Activated naive CD8-positive, alpha-beta T cell treated with anti-CD3 and anti-CD28 coated beads, Interleukin-2, amount 50 U/mL, for 16 hours (primary cell): ENCODE measurements around the gene TMEM89.
A peak's percentile ranks its signal among the peaks of the same experiment; 100 is the strongest.

Experiments
- DNase-seq: peaks from one replicate; pipeline ENCODE4 v3.0.0-alpha.2; 2020; ENCODE audit warnings: low read depth, low spot score

TMEM89 gene

DNA sequence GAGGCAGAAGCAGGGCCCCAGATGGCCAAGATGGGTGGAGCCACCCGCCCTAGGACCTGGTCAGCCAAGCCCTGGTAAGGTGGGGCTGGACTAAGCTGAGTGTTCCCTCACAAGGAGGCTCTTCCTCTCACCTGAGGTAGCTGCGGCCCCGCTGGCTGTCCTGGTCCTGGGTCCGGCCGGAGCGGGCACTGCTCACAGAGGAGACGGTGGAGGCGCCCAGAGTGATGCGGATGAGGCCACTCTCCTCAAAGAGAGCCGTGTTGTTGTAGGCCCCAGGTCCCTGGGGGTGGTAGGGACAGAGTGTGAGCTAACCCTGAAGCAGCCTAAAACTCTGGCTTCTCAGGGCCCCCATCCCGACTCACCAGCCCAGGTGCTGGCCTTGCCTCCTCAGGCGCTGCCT, 21.0 kb upstream of the TMEM89 start:
- DNase-seq: no peak

DNA sequence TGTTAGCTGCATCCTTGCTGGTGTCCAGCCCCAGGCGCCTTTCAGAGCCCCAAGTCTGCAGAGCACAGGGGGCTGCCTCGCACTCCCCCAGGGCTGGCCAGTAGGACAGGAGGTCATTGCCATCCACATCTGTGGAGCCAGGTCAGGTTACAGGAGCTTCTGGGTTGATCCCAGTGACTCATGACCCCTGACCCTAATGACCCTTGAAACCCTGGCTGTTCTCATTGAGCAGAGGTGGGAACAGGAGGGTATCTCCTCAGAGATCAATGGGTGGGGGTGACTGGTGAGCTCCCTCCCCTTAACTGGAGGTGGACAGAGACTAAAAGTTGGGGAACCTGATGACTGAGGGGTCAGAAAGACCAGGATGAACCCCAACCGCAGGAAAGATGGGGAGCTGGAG, 19.8 kb upstream of the TMEM89 start:
- DNase-seq: no peak

GRCh38 chr3:48639944-48640606, 18.5 kb upstream of the TMEM89 start:
- DNase-seq: no peak

DNA sequence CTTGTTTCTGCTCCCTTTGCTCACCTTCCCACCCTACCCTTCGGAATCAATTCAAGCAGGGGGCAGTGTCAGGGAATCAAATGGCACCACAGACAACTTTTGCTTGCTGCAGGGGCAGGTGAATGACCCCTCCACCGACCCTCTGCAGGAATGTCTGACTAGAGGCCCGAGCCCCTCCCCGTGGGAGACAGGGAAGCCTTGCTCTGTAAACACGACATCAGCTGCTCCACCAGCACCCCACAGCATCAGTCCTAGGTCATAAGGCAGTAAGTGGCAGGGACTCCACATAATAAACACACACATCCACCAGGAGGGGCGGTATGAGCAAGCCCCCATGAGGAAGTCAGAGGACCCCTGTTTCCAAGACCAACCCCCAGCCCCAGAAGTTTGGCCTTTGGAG, 15.7 kb upstream of the TMEM89 start:
- DNase-seq: no peak

- DNase-seq: no peak
Measured at GRCh38 chr3:48636149-48636655, 14.6 kb upstream of the TMEM89 start.

- DNase-seq: peak; percentile 84
Measured at GRCh38 chr3:48635222-48636021, 13.9 kb upstream of the TMEM89 start, which contains the start of gene SLC26A6. Gene SLC26A6 (minus strand): TSS chr3:48635461. CDS start chr3:48635393, 68 bp downstream.

DNA sequence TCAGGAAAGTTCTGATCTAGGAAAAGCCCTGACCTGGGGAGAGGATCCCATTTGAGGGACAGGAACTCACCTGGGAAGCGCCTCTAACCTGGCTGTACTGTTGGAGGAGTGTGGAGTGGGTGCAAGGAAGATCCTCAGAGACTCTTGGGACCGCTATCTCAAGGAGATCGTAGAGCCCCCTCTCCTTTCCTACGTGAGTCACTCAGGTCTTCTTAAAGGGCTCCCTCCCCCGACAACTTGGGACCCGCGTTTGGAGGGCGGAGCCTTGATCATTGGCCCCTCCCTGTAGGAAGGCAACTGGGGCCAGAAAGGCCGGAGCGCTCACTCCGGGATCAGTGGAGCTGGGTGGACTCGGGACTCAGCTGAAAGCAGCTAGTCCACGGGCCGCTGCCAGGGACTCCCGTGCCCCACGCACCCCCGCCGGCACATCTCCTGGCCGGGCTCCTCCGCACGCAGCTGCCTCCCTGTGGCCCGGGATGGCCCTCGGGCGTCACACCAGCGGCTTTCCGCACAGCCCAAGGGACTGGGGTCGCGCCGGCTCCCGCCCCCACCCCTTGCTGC, 13.2 kb upstream of the TMEM89 start:
- DNase-seq: peak; percentile 31

DNA sequence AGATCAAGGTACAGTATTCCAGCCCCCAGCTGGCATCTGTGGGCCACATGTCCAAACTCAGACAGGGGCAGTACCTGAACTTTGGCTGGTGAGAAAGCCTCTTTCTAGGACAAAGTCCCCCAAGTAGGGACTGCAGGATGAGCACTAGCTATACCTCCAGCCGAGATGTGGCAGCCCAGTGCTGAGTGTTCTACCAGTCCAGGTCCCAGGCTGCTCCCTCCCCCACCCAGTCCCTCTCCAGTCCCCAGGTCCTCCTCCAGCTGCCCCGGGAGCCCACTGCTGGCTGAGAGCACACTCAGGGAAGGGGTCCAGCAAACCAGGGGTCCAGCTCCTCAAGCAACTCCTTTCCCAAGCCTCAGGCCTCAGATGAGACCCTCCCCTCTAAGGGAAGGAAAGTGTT, 12.2 kb upstream of the TMEM89 start:
- DNase-seq: no peak

- no peak for DNase-seq
Measured at GRCh38 chr3:48633256-48633655, 11.7 kb upstream of the TMEM89 start.

DNA sequence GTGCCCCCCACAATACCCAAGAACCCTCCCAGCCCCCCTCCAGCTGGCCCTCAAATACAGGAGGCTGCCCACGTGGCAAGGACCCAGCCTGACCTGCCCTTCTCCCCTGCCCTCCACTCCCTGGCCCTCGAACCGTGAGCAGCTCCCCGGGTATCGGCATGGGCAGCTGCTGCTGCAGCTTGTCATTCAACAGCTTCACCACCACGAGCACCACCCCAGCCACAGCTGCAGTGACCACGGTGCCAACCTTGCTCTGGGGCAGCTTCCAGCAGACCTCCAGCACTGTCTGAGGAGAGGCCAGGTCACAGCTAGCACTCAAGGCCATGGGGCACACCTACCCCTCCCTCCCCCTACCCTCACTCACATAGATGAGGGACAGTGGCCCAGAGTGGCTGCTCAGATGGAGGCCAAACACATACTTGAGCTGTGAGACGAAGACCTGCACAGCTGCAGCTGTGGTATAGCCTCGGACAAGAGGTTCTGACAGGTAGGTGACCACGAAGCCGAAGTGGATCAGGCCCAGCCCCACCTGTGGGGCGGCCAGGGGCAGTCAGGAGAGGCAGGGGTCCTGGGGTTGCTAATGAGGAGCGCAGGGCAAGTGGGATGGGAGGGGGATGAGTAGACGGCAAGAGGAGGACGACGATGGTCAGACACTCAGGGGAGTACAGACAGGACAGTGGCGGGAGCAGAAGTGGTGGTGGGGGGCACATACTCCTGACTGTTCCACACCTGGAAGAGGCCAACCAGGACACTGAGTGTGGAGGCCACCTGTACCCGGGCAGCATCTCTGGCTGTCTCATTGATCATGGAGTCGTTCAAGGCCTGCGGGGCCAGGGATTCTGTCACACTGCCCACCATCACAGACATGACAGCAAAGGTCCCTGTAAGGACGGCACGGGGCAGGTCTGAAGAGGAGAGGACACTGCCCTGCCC, 10.2 kb upstream of the TMEM89 start:
- no peak for DNase-seq

GRCh38 chr3:48630833-48631232, 9.3 kb upstream of the TMEM89 start:
- DNase-seq: no peak

GRCh38 chr3:48630407-48630806, 8.8 kb upstream of the TMEM89 start:
- DNase-seq: no peak

GRCh38 chr3:48629894-48630293, 8.3 kb upstream of the TMEM89 start:
- DNase-seq: no peak

DNA sequence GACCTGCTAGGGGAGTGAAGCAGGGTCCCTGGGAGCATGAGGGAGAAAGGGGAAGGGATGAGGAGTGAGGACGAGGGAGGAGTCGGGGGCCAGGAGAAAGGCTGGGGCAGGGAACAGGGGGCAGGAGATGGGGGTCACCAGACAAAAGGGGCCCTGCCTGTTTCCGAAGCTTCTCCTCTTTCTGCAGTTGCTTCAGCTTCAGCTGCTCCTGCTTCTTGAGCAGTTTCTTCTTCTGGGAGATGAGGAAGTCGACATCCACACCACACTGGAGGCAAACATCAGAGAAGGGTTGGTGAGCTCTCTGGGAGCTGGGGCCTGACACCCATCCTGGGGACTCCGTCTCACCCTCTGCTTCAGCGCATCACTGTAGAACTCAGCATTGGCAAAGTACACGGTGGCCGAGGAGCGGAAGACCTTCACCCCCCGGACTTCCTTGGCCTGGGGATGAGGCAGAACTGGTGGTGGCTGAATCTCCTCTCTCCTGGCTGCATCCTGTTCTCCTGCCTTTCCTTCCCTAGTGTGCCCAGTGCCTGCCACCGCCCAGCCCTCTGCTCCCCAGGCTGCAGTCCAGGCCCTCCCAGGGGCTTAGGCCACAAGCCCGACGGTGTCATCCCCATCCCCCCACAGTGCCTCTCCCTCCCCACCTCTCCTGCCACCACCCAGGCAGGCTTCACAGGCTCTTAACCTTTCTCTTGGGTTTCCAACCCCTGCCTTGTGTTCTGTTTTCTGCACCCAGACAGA, 6.9 kb upstream of the TMEM89 start:
- no peak for DNase-seq

GRCh38 chr3:48625600-48625999, 4.0 kb upstream of the TMEM89 start:
- DNase-seq: no peak

DNA sequence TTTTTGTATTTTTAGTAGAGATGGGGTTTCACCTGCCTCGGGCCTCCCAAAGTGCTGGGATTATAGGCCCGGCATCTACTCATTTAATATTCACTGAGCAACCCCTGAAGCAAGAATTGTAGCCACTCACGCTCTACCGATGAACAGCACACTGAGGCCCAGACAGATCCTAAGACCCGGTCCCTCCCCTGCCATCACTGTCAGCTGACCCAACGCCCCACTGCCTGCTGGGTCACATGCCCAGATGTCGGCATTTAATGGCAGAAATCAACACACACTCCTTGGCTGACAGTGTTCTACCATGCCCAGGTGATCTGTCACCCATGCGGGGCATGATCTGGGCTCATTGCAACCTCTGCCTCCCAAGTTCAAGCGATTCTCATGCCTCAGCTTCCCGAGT, 3.2 kb upstream of the TMEM89 start:
- DNase-seq: no peak

- DNase-seq: no peak
Measured at GRCh38 chr3:48623851-48624547, 2.4 kb upstream of the TMEM89 start.

DNA sequence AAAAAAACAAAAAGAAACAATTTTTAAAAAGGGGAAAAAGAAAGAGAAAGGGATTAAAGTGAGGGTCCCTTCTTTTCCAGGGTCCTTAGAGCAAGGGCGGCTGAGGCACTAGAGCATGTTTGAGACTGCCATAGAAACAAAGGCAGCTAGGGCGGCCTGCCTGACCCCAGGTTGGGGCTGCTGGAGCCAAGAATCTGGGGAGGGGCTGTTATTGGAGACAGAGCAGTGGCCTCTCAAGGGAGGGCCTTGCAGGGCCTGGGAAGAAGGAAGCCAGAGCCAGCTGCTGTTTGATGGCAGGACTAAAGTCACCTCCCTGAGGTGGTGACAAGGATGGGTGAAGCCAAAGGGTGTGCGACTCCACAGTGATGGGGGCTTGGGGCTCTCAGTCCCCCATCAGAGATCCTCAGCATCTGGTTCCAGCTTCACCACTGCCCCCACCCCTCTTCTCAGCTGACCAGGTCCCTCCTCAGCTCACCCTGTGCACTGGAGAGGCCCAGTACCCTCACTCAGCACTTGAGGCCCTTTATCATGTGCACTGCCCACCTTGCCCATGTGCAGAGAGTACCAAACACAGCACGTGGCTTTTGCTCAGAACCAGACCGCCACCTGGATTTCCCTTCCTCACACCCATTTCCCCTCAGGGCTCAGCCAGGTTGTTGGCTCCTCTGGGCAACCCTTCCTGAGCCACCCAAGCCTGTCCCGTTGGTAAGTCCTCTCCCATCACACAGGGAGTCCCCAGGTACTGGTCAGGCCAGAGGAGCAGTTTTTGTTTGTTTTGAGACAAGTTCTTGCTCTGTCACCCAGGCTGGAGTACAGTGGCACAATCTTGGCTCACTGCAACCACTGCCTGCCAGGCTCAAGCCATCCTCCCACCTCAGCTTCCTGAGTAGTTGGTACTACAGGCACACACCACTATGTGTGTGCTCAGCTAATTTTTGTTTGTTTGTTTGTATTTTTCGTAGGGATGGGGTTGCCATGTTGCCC, 1.7 kb downstream of the TMEM89 start:
- DNase-seq: no peak

- no peak for DNase-seq
Measured at GRCh38 chr3:48617559-48617958, 4.0 kb downstream of the TMEM89 start.
